WTC11 (cell line): ENCODE measurements around the gene EXOC4.

ENCODE experiments used
- AR ChIP-seq: fragments of 250-450 bp; sonication (Bioruptor Pico); IDR thresholded peaks from 2 replicates; pipeline ENCODE4 v1.9.0; 2021; ENCODE audit warnings: mild to moderate bottlenecking
- E2F1 ChIP-seq: sonication (generic); formaldehyde crosslinking; IDR thresholded peaks from 2 replicates; pipeline ENCODE4 v1.8.0; 2022; ENCODE audit warnings: mild to moderate bottlenecking, missing genetic modification reagents
- GRHL2 ChIP-seq: fragments of 250-450 bp; sonication (Bioruptor Pico); IDR thresholded peaks from 2 replicates; pipeline ENCODE4 v1.8.0; 2022; ENCODE audit warnings: mild to moderate bottlenecking, moderate library complexity; ENCODE audit not compliant: insufficient replicate concordance, severe bottlenecking
- JUN ChIP-seq: sonication (generic); formaldehyde crosslinking; IDR thresholded peaks from 2 replicates; pipeline ENCODE4 v1.8.0; 2023; ENCODE audit warnings: mild to moderate bottlenecking, missing genetic modification reagents
- NFE2L1 ChIP-seq: sonication (generic); formaldehyde crosslinking; IDR thresholded peaks from 2 replicates; pipeline ENCODE4 v1.8.1; 2023; ENCODE audit warnings: missing genetic modification reagents
- SMAD3 ChIP-seq: sonication (generic); formaldehyde crosslinking; IDR thresholded peaks from 2 replicates; pipeline ENCODE4 v1.8.0; 2022; ENCODE audit warnings: missing genetic modification reagents, mild to moderate bottlenecking, borderline replicate concordance
- TP53 ChIP-seq: sonication (generic); formaldehyde crosslinking; IDR thresholded peaks from 2 replicates; pipeline ENCODE4 v1.8.1; 2023; ENCODE audit warnings: mild to moderate bottlenecking, missing genetic modification reagents
- ZNF512 ChIP-seq: sonication (generic); formaldehyde crosslinking; IDR thresholded peaks from 2 replicates; pipeline ENCODE4 v1.8.1; 2022; ENCODE audit warnings: missing genetic modification reagents, borderline replicate concordance
- ZNF671 ChIP-seq: fragments of 250-450 bp; sonication (Bioruptor Pico); IDR thresholded peaks from 2 replicates; pipeline ENCODE4 v1.8.0; 2021; ENCODE audit warnings: mild to moderate bottlenecking
- TF ChIP-seq, protein P1 (sequence below): sonication (generic); formaldehyde crosslinking; IDR thresholded peaks from 2 replicates; pipeline ENCODE4 v1.8.1; 2022; ENCODE audit warnings: mild to moderate bottlenecking, missing genetic modification reagents, moderate library complexity, borderline replicate concordance
- TF ChIP-seq, protein P2 (sequence below): sonication (generic); formaldehyde crosslinking; IDR thresholded peaks from 2 replicates; pipeline ENCODE4 v1.8.0; 2022; ENCODE audit warnings: mild to moderate bottlenecking, missing genetic modification reagents
- TF ChIP-seq, protein P3 (sequence below): sonication (generic); formaldehyde crosslinking; conservative IDR thresholded peaks from 2 replicates; pipeline ENCODE4 v1.8.1; 2022; ENCODE audit warnings: mild to moderate bottlenecking, missing genetic modification reagents

DNA sequence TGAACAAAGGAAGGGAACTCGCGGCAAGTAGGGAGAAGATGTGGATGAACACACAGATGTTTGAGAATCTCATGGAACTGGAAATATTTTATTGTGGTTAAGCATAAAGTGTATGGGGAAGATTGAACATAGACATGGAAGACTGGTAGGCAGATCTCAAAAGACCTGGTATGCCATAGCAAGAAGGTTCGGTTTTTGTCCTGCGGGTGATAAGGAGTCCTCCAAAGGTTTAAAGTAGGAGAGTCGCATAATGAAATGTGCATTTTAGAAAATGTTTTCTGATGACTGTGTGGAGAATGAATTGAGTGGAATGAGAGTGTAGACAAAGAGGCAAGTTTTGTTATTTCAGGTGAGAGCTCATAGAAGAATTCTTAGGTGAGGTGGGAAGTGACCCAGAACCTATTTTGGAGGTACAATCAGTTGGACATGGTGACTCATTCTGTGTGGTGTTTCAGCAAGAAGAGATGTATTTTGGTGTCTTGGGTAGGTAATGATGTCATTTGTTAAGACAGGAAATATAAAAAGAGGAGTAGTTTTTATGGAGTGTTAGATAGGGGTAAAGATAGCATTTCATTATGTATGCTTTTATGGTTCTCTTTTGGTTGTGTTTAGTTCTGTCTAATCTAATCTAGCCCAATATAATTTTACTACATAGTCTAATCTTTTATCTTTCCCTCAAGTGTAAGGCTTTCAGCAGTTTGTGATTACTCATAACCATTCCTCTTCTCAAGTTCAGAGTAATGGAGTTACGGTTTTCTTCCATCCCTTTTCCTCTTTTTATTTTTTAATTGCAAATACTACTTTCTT lies 239.2 kb downstream of the EXOC4 start:
- TF ChIP-seq E2F1 (CRISPR knock-in tag) (no peak), ZNF512 (no peak), JUN (CRISPR knock-in tag) (no peak), NFE2L1 (CRISPR knock-in tag) (no peak), TP53 (no peak), SMAD3 (no peak), ZNF671 (no peak), AR (CRISPR knock-in tag) (no peak), GRHL2 (CRISPR knock-in tag) (no peak)
- TF ChIP-seq, protein P1, sequence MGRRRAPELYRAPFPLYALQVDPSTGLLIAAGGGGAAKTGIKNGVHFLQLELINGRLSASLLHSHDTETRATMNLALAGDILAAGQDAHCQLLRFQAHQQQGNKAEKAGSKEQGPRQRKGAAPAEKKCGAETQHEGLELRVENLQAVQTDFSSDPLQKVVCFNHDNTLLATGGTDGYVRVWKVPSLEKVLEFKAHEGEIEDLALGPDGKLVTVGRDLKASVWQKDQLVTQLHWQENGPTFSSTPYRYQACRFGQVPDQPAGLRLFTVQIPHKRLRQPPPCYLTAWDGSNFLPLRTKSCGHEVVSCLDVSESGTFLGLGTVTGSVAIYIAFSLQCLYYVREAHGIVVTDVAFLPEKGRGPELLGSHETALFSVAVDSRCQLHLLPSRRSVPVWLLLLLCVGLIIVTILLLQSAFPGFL (CRISPR knock-in tag) = no peak
- TF ChIP-seq, protein P2, sequence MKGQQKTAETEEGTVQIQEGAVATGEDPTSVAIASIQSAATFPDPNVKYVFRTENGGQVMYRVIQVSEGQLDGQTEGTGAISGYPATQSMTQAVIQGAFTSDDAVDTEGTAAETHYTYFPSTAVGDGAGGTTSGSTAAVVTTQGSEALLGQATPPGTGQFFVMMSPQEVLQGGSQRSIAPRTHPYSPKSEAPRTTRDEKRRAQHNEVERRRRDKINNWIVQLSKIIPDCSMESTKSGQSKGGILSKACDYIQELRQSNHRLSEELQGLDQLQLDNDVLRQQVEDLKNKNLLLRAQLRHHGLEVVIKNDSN = no peak
- TF ChIP-seq, protein P3, sequence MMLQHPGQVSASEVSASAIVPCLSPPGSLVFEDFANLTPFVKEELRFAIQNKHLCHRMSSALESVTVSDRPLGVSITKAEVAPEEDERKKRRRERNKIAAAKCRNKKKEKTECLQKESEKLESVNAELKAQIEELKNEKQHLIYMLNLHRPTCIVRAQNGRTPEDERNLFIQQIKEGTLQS (CRISPR knock-in tag) = no peak
